ENCODE data around the gene NOVA2.

Gene NOVA2

GRCh38 chr19:45913874-45914830 lies 59.5 kb downstream of the NOVA2 start, which contains the start of gene NANOS2:
Gene NANOS2 (minus strand): TSS chr19:45914778. CDS start chr19:45914693, 85 bp downstream.
- no peak within 1 kb of the TSS for H2AFZ ChIP-seq (ENCODE audit: low read depth, low read length)
- no peak within 1 kb of the TSS for H3K4me2 ChIP-seq (ENCODE audit: insufficient read depth, low read length)
- no peaks in the 10 kb centered on the region for H3K36me3 ChIP-seq (ENCODE audit: insufficient read depth, low read length)
- no peaks in the 10 kb centered on the region for H4K20me1 ChIP-seq (ENCODE audit: insufficient read depth, low read length)
- H3K9me3 ChIP-seq (ENCODE audit: insufficient read depth, low read length, severe bottlenecking), result no peaks in the 10 kb centered on the region
- no peak for ATAC-seq (ENCODE audit: insufficient read depth, low read depth)
- no peak within 1 kb of the TSS for H3K27ac ChIP-seq (ENCODE audit: low read length)
- TF ChIP-seq CTCF (IDR thresholded peaks at IDR 0.05; ENCODE audit: borderline replicate concordance, extremely low read depth, low read length, poor library complexity, severe bottlenecking) (peak; percentile 18), EZH2 (IDR thresholded peaks at IDR 0.05; ENCODE audit: borderline replicate concordance, low read depth, low read length, severe bottlenecking) (no peak)
- H3K4me3 ChIP-seq (ENCODE audit: low read depth in 1 of 2, low read length in 2 of 2), result no peak within 1 kb of the TSS
- H3K79me2 ChIP-seq (ENCODE audit: insufficient read depth, low read length), result no peaks in the 10 kb centered on the region
- peaks cover 24% of the 10 kb centered on the region for H3K4me1 ChIP-seq (ENCODE audit: insufficient read depth, low read length)
- no peak for DNase-seq
- H3K9ac ChIP-seq (ENCODE audit: low read depth, low read length), result no peak within 1 kb of the TSS
- H3K27me3 ChIP-seq (ENCODE audit: insufficient read depth, low read length, poor library complexity), result no peaks in the 10 kb centered on the region

- Histone ChIP-seq H3K36me3 (ENCODE audit: insufficient read depth, low read length) (no peaks in the 10 kb centered on the region), H3K9ac (ENCODE audit: low read depth, low read length) (no peak overlapping the region)
- DNase-seq, result no peak
Observed at GRCh38 chr19:45911291-45911690, 62.4 kb downstream of the NOVA2 start.

GRCh38 chr19:45908956-45909355 lies 64.7 kb downstream of the NOVA2 start:
- Histone ChIP-seq H3K36me3 (ENCODE audit: insufficient read depth, low read length) (no peaks in the 10 kb centered on the region), H3K9me3 (ENCODE audit: insufficient read depth, low read length, severe bottlenecking) (no peaks in the 10 kb centered on the region), H3K4me3 (ENCODE audit: low read depth in 1 of 2, low read length in 2 of 2) (no peak overlapping the region), H2AFZ (ENCODE audit: low read depth, low read length) (no peak overlapping the region), H3K9ac (ENCODE audit: low read depth, low read length) (no peak overlapping the region), H3K79me2 (ENCODE audit: insufficient read depth, low read length) (no peaks in the 10 kb centered on the region), H4K20me1 (ENCODE audit: insufficient read depth, low read length) (no peaks in the 10 kb centered on the region), H3K27ac (ENCODE audit: low read length) (no peak overlapping the region), H3K4me2 (ENCODE audit: insufficient read depth, low read length) (no peak overlapping the region), H3K4me1 (ENCODE audit: insufficient read depth, low read length) (no peaks in the 10 kb centered on the region), H3K27me3 (ENCODE audit: insufficient read depth, low read length, poor library complexity) (no peaks in the 10 kb centered on the region)
- ATAC-seq (ENCODE audit: insufficient read depth, low read depth) (no peak), DNase-seq (no peak)
- TF ChIP-seq CTCF (IDR thresholded peaks at IDR 0.05; ENCODE audit: borderline replicate concordance, extremely low read depth, low read length, poor library complexity, severe bottlenecking), result no peak
- TF ChIP-seq EZH2 (IDR thresholded peaks at IDR 0.05; ENCODE audit: borderline replicate concordance, low read depth, low read length, severe bottlenecking), result no peak

More at GRCh38 chr19:45911291-45911690, 62.4 kb downstream of the NOVA2 start:
- H3K4me1 ChIP-seq (ENCODE audit: insufficient read depth, low read length), result peaks cover under 1% of the 10 kb centered on the region; the same call in 1 of the 2 replicates
- TF ChIP-seq CTCF (IDR thresholded peaks at IDR 0.05; ENCODE audit: borderline replicate concordance, extremely low read depth, low read length, poor library complexity, severe bottlenecking) (no peak), EZH2 (IDR thresholded peaks at IDR 0.05; ENCODE audit: borderline replicate concordance, low read depth, low read length, severe bottlenecking) (no peak)
- H3K9me3 ChIP-seq (ENCODE audit: insufficient read depth, low read length, severe bottlenecking), result no peaks in the 10 kb centered on the region
- ATAC-seq (ENCODE audit: insufficient read depth, low read depth), result no peak
- no peak overlapping the region for H3K27ac ChIP-seq (ENCODE audit: low read length)
- H3K27me3 ChIP-seq (ENCODE audit: insufficient read depth, low read length, poor library complexity), result no peaks in the 10 kb centered on the region
- no peak overlapping the region for H3K4me3 ChIP-seq (ENCODE audit: low read depth in 1 of 2, low read length in 2 of 2)
- H3K79me2 ChIP-seq (ENCODE audit: insufficient read depth, low read length), result no peaks in the 10 kb centered on the region
- no peak overlapping the region for H2AFZ ChIP-seq (ENCODE audit: low read depth, low read length)
- H4K20me1 ChIP-seq (ENCODE audit: insufficient read depth, low read length), result no peaks in the 10 kb centered on the region
- H3K4me2 ChIP-seq (ENCODE audit: insufficient read depth, low read length), result no peak overlapping the region

All from DND-41 (cell line).